SU-DHL-6 (cell line): ENCODE data around the gene EEFSEC.

Experiments
- H2AFZ ChIP-seq: fragments of 200-600 bp; sonication (generic); 2 replicates; pipeline ENCODE4 v1.6.1; 2014; ENCODE audit warnings: low read depth, mild to moderate bottlenecking, moderate library complexity, mixed read lengths, antibody characterized with exemption, low read length; ENCODE audit not compliant: severe bottlenecking
- H3F3A ChIP-seq: fragments of 200-600 bp; shearing (Covaris generic); 2 replicates; pipeline ENCODE4 v1.6.0; 2016; ENCODE audit warnings: antibody characterized with exemption, mild to moderate bottlenecking; ENCODE audit not compliant: insufficient read depth
- H3K27ac ChIP-seq: fragments of 200-600 bp; sonication (generic); 2 replicates; pipeline ENCODE4 v1.5.1; 2016; ENCODE audit warnings: low read depth, mild to moderate bottlenecking, low read length, moderate library complexity, mixed read lengths
- H3K27me3 ChIP-seq: fragments of 200-600 bp; sonication (generic), shearing (Covaris generic); 2 replicates; pipeline ENCODE4 v1.6.0; 2014; ENCODE audit warnings: mild to moderate bottlenecking, low read length
- H3K36me3 ChIP-seq: fragments of 200-600 bp; sonication (generic); 2 replicates; pipeline ENCODE4 v1.6.1; 2014; ENCODE audit warnings: mild to moderate bottlenecking, low read length, mixed read lengths
- H3K4me2 ChIP-seq: fragments of 300-600, 200-600 bp; shearing (Covaris generic), sonication (generic); 2 replicates; pipeline ENCODE4 v1.6.0; 2014; ENCODE audit warnings: low read length, low read depth, mild to moderate bottlenecking; ENCODE audit not compliant: poor library complexity, severe bottlenecking
- H3K4me3 ChIP-seq: fragments of 200-600 bp; sonication (generic); 2 replicates; pipeline ENCODE4 v1.5.1; 2014; ENCODE audit warnings: antibody characterized with exemption, low read length, mild to moderate bottlenecking, mixed read lengths; ENCODE audit not compliant: insufficient read depth, poor library complexity, severe bottlenecking
- H3K79me2 ChIP-seq: fragments of 200-600 bp; sonication (generic); 2 replicates; pipeline ENCODE4 v1.6.1; 2014; ENCODE audit warnings: mild to moderate bottlenecking, low read length, moderate library complexity; ENCODE audit not compliant: insufficient read depth
- H3K9ac ChIP-seq: fragments of 200-600 bp; sonication (generic); 2 replicates; pipeline ENCODE4 v1.7.0; 2014; ENCODE audit warnings: mild to moderate bottlenecking, low read length
- H3K9me2 ChIP-seq: fragments of 200-600 bp; sonication (generic); replicated peaks from 2 replicates; pipeline ENCODE4 v1.6.1; 2014; ENCODE audit warnings: low read length; ENCODE audit not compliant: insufficient read depth
- H3K9me3 ChIP-seq: fragments of 200-600 bp; sonication (generic); 2 replicates; pipeline ENCODE4 v1.6.1; 2014; ENCODE audit warnings: low read length, mixed read lengths; ENCODE audit not compliant: insufficient read depth
- H4K20me1 ChIP-seq: fragments of 200-600 bp; sonication (generic); 2 replicates; pipeline ENCODE4 v1.6.1; 2014; ENCODE audit warnings: low read depth, mild to moderate bottlenecking, antibody characterized with exemption, low read length, moderate library complexity, mixed read lengths
- CTCF ChIP-seq: fragments of 200-600 bp; sonication (generic); IDR thresholded peaks from one replicate; pipeline ENCODE4 v1.5.1; 2017; ENCODE audit warnings: antibody characterized with exemption, mild to moderate bottlenecking, low read length, moderate library complexity; ENCODE audit not compliant: insufficient read depth, poor library complexity, severe bottlenecking
- EZH2phosphoT487 ChIP-seq: fragments of 200-600 bp; sonication (generic), shearing (Covaris generic); conservative IDR thresholded peaks from 2 replicates; pipeline ENCODE4 v1.6.1; 2018; ENCODE audit warnings: mild to moderate bottlenecking, antibody characterized with exemption, low read length, moderate library complexity, mixed read lengths

EEFSEC gene

GRCh38 chr3:128296469-128297251 is 143.4 kb downstream of the EEFSEC start:
- Histone ChIP-seq H3K9me3 (no peaks in the 10 kb centered on the region), H3K9me2 (no peaks in the 10 kb centered on the region), H2AFZ (no peak overlapping the region), H3K9ac (no peak overlapping the region), H3F3A (no peaks in the 10 kb centered on the region), H3K79me2 (no peaks in the 10 kb centered on the region), H3K27me3 (no peaks in the 10 kb centered on the region), H3K4me3 (no peak overlapping the region), H3K4me2 (no peak overlapping the region), H3K36me3 (no peaks in the 10 kb centered on the region), H3K27ac (no peak overlapping the region), H4K20me1 (no peaks in the 10 kb centered on the region)
- TF ChIP-seq CTCF (no peak), EZH2phosphoT487 (no peak)

GRCh38 chr3:128297401-128298138 is 144.3 kb downstream of the EEFSEC start:
- TF ChIP-seq EZH2phosphoT487 (no peak), CTCF (no peak)
- Histone ChIP-seq H3K4me3 (no peak overlapping the region), H3K27ac (no peak overlapping the region), H2AFZ (no peak overlapping the region), H3K36me3 (no peaks in the 10 kb centered on the region), H4K20me1 (no peaks in the 10 kb centered on the region), H3F3A (no peaks in the 10 kb centered on the region), H3K9me2 (no peaks in the 10 kb centered on the region), H3K9ac (no peak overlapping the region), H3K27me3 (no peaks in the 10 kb centered on the region), H3K9me3 (no peaks in the 10 kb centered on the region), H3K79me2 (no peaks in the 10 kb centered on the region), H3K4me2 (no peak overlapping the region)

- TF ChIP-seq EZH2phosphoT487 = no peak
- TF ChIP-seq CTCF = no peak
- no peak overlapping the region for H2AFZ ChIP-seq
- 0 out of 2 replicates have a peak, but pooled peaks cover 3% of the 10 kb centered on the region for H3K36me3 ChIP-seq
- no peaks in the 10 kb centered on the region for H4K20me1 ChIP-seq
- H3K4me3 ChIP-seq = no peak overlapping the region
- no peak overlapping the region for H3K27ac ChIP-seq
- no peaks in the 10 kb centered on the region for H3K9me3 ChIP-seq
- no peaks in the 10 kb centered on the region for H3K79me2 ChIP-seq
- H3K4me2 ChIP-seq = no peak overlapping the region
- no peaks in the 10 kb centered on the region for H3K27me3 ChIP-seq
- no peaks in the 10 kb centered on the region for H3K9me2 ChIP-seq
- H3K9ac ChIP-seq = no peak overlapping the region
- H3F3A ChIP-seq = no peaks in the 10 kb centered on the region
Measured at GRCh38 chr3:128301186-128302023, 148.1 kb downstream of the EEFSEC start.
